SU-DHL-6 (cell line): ENCODE measurements around the gene R3HDM2.

ENCODE experiments used
- EZH2phosphoT487 ChIP-seq: fragments of 200-600 bp; sonication (generic), shearing (Covaris generic); conservative IDR thresholded peaks from 2 replicates; pipeline ENCODE4 v1.6.1; 2018; ENCODE audit warnings: mild to moderate bottlenecking, antibody characterized with exemption, low read length, moderate library complexity, mixed read lengths
- TF ChIP-seq, protein P1 (sequence below): fragments of 200-600 bp; sonication (generic); IDR thresholded peaks from one replicate; pipeline ENCODE4 v1.5.1; 2017; ENCODE audit warnings: antibody characterized with exemption, mild to moderate bottlenecking, low read length, moderate library complexity; ENCODE audit not compliant: insufficient read depth, poor library complexity, severe bottlenecking

DNA sequence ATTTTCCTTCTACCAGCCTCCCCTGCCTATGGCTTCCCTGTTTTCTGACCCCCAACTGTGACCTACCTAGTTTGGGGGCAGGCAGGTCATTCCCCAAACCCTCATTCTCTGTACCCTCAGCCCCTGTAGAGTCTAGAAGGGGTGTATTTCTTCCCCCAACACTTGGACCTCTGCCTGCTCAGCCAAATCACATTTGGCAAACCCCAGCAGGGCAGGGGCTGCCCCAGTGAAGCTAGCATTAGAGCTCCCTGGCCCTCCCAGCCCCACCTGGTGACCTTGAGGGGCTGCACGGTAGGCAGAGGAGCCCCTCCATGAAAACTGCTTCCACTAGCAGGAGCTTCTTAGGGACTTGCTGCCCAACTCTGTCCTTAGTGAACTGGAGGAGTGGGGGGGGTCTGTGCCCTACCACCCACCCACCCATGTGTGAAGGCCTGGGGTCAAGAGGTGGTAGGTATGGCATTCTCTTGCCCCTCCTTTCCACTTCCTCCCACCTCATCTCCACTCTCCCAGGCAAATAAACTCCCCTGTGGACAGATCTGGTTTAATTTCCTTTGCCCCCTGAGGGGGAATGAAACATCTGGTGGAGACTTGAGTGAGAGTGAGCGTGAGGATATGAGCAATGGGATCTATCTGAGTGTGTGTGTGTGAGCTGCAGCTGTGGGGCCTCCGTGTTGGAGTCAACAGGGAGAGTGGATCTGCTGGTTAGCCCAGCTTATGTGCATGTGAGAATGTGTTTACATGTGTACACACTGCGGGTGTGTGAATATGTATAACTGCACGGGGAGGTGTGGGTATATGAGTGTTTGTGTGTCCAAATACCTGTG is 212.6 kb downstream of the R3HDM2 start:
- TF ChIP-seq EZH2phosphoT487 = no peak
- TF ChIP-seq, protein P1, sequence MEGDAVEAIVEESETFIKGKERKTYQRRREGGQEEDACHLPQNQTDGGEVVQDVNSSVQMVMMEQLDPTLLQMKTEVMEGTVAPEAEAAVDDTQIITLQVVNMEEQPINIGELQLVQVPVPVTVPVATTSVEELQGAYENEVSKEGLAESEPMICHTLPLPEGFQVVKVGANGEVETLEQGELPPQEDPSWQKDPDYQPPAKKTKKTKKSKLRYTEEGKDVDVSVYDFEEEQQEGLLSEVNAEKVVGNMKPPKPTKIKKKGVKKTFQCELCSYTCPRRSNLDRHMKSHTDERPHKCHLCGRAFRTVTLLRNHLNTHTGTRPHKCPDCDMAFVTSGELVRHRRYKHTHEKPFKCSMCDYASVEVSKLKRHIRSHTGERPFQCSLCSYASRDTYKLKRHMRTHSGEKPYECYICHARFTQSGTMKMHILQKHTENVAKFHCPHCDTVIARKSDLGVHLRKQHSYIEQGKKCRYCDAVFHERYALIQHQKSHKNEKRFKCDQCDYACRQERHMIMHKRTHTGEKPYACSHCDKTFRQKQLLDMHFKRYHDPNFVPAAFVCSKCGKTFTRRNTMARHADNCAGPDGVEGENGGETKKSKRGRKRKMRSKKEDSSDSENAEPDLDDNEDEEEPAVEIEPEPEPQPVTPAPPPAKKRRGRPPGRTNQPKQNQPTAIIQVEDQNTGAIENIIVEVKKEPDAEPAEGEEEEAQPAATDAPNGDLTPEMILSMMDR = no peak
